PC-3 (cell line): ENCODE measurements around the gene BZW2. TPM values are rescaled to one million over a fixed set of nuclear protein-coding genes. Genes with fewer than 3 reads are reported as not detected.

Experiments
- ATAC-seq: fragments of 200-7000 bp; cut with Tn5 transposase; 2 replicates; pipeline ENCODE4 v1.9.1; 2020; ENCODE audit warnings: mild to moderate bottlenecking, moderate library complexity
- BruUV-seq: library from RNA; stranded (reverse); fragments of 400-500 nt; replicated peaks from 2 replicates; lab custom pipeline; 2021; lab: Mats Ljungman, UMichigan
- CTCF ChIA-PET: fragments of 300-600 bp; sonication (Branson Sonifier 250); formaldehyde crosslinking; loops from one replicate; lab custom pipeline; 2022; ENCODE audit warnings: antibody characterized with exemption; lab: Charles Lee
- POLR2A ChIA-PET: fragments of 300-600 bp; sonication (Branson Sonifier 250); formaldehyde crosslinking; loops from one replicate; lab custom pipeline; 2022; ENCODE audit warnings: antibody characterized with exemption; ENCODE audit not compliant: unreplicated experiment; lab: Charles Lee
- DNase-seq: peaks from one replicate; pipeline ENCODE4 v3.0.0-alpha.2; 2015
- H2AFZ ChIP-seq: fragments of 300-600 bp; sonication (generic); 2 replicates; pipeline ENCODE4 v1.6.0; 2016; ENCODE audit warnings: antibody characterized with exemption, low read length
- H3F3A ChIP-seq: fragments of 300-600 bp; sonication (generic); one replicate; pipeline ENCODE4 v1.6.0; 2017; ENCODE audit warnings: antibody characterized with exemption, low read length, control low read depth, mild to moderate bottlenecking; ENCODE audit not compliant: unreplicated experiment
- H3K27ac ChIP-seq: fragments of 300-600 bp; sonication (generic); 2 replicates; pipeline ENCODE4 v1.5.1; 2016; ENCODE audit warnings: mild to moderate bottlenecking, low read length
- H3K27me3 ChIP-seq: fragments of 300-600 bp; sonication (generic); 2 replicates; pipeline ENCODE4 v1.6.1; 2016; ENCODE audit warnings: low read length, mixed read lengths
- H3K36me3 ChIP-seq: fragments of 300-600 bp; sonication (generic); 2 replicates; pipeline ENCODE4 v1.6.1; 2016; ENCODE audit warnings: low read depth, mixed run types, low read length, mixed read lengths
- H3K4me1 ChIP-seq: fragments of 300-600 bp; sonication (generic); 2 replicates; pipeline ENCODE4 v1.5.1; 2016; ENCODE audit warnings: low read length; ENCODE audit not compliant: insufficient read depth
- H3K4me2 ChIP-seq: fragments of 300-600 bp; sonication (generic); 2 replicates; pipeline ENCODE4 v1.6.0; 2016; ENCODE audit warnings: low read length
- H3K4me3 ChIP-seq: fragments of 300-600 bp; sonication (generic); 2 replicates; pipeline ENCODE4 v1.5.1; 2016; ENCODE audit warnings: mild to moderate bottlenecking, low read length, mixed read lengths
- H3K79me2 ChIP-seq: fragments of 300-600 bp; sonication (generic); 2 replicates; pipeline ENCODE4 v1.6.1; 2017; ENCODE audit warnings: low read length, mixed read lengths
- H3K9ac ChIP-seq: fragments of 300-600 bp; sonication (generic); 2 replicates; pipeline ENCODE4 v1.6.0; 2016; ENCODE audit warnings: mild to moderate bottlenecking, low read length
- H3K9me2 ChIP-seq: fragments of 300-600 bp; sonication (generic); replicated peaks from 2 replicates; pipeline ENCODE4 v1.6.1; 2016; ENCODE audit warnings: mixed run types, low read length, mixed read lengths
- H3K9me3 ChIP-seq: fragments of 300-600 bp; sonication (generic); 2 replicates; pipeline ENCODE4 v1.6.1; 2016; ENCODE audit warnings: low read length, mixed read lengths
- H4K20me1 ChIP-seq: fragments of 300-600 bp; sonication (generic); 2 replicates; pipeline ENCODE4 v1.6.1; 2016; ENCODE audit warnings: low read length, mixed read lengths
- EZH2 ChIP-seq: fragments of 300-600 bp; sonication (generic); IDR thresholded peaks from one replicate; pipeline ENCODE4 v1.6.1; 2017; ENCODE audit warnings: antibody characterized with exemption, mild to moderate bottlenecking, low read length; ENCODE audit not compliant: unreplicated experiment
- EZH2phosphoT487 ChIP-seq: fragments of 300-600 bp; sonication (generic); IDR thresholded peaks from 2 replicates; pipeline ENCODE4 v1.6.1; 2018; ENCODE audit warnings: mild to moderate bottlenecking, antibody characterized with exemption, low read length, borderline replicate concordance
- intact Hi-C: fragments of 100-400 bp; cut with micrococcal nuclease; formaldehyde crosslinking; loops from 2 replicates; pipeline ENCODE4 v1.9.0; 2023
- total RNA-seq: library from RNA; depleted of rRNA; stranded (reverse); fragments of >200 nt; gene quantifications from 2 replicates; pipeline ENCODE4 v1.2.3, GENCODE V29; 2014; rRNA removed
- TF ChIP-seq, protein P1 (sequence below): fragments of 300-600 bp; sonication (generic); conservative IDR thresholded peaks from 2 replicates; pipeline ENCODE4 v1.5.1; 2017; ENCODE audit warnings: antibody characterized with exemption, low read depth, mild to moderate bottlenecking, low read length

BZW2 gene
- total RNA-seq, 1 experiment from 2014 or later: 86.1 TPM

GRCh38 chr7:16755397-16755796 is 109.4 kb downstream of the BZW2 start:
- Histone ChIP-seq H3K27ac (peak overlapping the region; percentile 15; the same call in 1 of the 2 replicates), H3K27me3 (no peaks in the 10 kb centered on the region), H3F3A (peaks cover 6% of the 10 kb centered on the region), H3K9me3 (no peaks in the 10 kb centered on the region), H3K79me2 (peaks cover 66% of the 10 kb centered on the region), H3K9me2 (no peaks in the 10 kb centered on the region), H3K36me3 (no peaks in the 10 kb centered on the region), H2AFZ (no peak overlapping the region; the same call in 1 of the 2 replicates), H3K9ac (peak overlapping the region; percentile 67; the same call in 1 of the 2 replicates), H3K4me1 (peaks cover 28% of the 10 kb centered on the region), H3K4me2 (peak overlapping the region; percentile 89), H3K4me3 (peak overlapping the region; percentile 88), H4K20me1 (peaks cover 12% of the 10 kb centered on the region; the same call in 1 of the 2 replicates)
- peak; percentile 39 for ATAC-seq
- ChIA-PET CTCF (no interaction called here), POLR2A (no interaction called here)
- DNase-seq: peak; percentile 63
- TF ChIP-seq, protein P1, sequence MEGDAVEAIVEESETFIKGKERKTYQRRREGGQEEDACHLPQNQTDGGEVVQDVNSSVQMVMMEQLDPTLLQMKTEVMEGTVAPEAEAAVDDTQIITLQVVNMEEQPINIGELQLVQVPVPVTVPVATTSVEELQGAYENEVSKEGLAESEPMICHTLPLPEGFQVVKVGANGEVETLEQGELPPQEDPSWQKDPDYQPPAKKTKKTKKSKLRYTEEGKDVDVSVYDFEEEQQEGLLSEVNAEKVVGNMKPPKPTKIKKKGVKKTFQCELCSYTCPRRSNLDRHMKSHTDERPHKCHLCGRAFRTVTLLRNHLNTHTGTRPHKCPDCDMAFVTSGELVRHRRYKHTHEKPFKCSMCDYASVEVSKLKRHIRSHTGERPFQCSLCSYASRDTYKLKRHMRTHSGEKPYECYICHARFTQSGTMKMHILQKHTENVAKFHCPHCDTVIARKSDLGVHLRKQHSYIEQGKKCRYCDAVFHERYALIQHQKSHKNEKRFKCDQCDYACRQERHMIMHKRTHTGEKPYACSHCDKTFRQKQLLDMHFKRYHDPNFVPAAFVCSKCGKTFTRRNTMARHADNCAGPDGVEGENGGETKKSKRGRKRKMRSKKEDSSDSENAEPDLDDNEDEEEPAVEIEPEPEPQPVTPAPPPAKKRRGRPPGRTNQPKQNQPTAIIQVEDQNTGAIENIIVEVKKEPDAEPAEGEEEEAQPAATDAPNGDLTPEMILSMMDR: no peak
- TF ChIP-seq EZH2phosphoT487 (no peak), EZH2 (no peak)
- BruUV-seq: no TSS peak
- intact Hi-C loops: loop anchor here (5.0 kb wide), 2 partner anchors 53 to 162 kb away; no protein-coding TSS in a partner anchor

Other genes with a start within 250 kb of the BZW2 start
- 0.75 and 1.2 TPM in 2 replicates for gene CRPPA, start 224.6 kb upstream of the BZW2 start, total RNA-seq
- gene SOSTDC1, start 180.4 kb upstream of the BZW2 start, total RNA-seq: 0.22 and 0.63 TPM in 2 replicates
- gene LRRC72, start 119.4 kb upstream of the BZW2 start, total RNA-seq: not detected in 2 replicates
- gene ANKMY2, start 427 bp upstream of the BZW2 start, total RNA-seq: 7.7 and 8.5 TPM in 2 replicates
- gene TSPAN13, start 107.6 kb downstream of the BZW2 start, total RNA-seq: 27.6 and 34.9 TPM in 2 replicates
- gene AGR2, start 158.8 kb downstream of the BZW2 start, total RNA-seq: 72.2 and 140 TPM in 2 replicates
- gene AGR3, start 235.8 kb downstream of the BZW2 start, total RNA-seq: not detected in 2 replicates